Measurements from ENCODE around the gene TTPAL. TPM values are rescaled to one million over a fixed set of nuclear protein-coding genes. Genes with fewer than 3 reads are reported as not detected.

TTPAL gene
- total and polyA plus RNA-seq, 9 of the 15 experiments (the other 6 are each of a cell fraction or from before 2014, with no cell fraction given): 1.1 to 7.0 (median 2.6) TPM

DNA sequence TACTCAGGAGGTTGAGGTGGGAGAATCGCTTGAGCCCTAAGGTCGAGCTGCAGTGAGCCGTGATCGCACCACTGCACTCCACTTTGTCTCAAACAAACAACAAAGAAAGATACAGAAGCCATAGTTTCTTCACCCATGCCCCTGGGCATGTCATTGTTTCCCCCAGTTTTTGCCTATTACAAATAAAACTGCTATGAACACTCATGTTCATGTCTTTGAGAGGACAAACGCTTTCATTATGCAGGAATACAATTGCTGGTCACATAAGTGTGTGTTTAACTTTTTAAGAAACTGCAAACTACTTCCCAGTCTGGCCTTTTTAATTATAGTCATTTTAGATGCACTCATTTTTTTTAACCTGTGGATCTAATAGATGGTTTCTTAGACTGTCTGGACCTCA, 12.2 kb upstream of the TTPAL start (continued):
- TF ChIP-seq NR3C1 (CRISPR knock-in tag; IDR thresholded peaks at IDR 0.05) (no peak), NRF1 (conservative IDR thresholded peaks at IDR 0.05 in 1 of 2, IDR thresholded peaks at IDR 0.05 in 1 of 2) (no peak), KDM2B (CRISPR knock-in tag; IDR thresholded peaks at IDR 0.05) (no peak), POLR2A (conservative IDR thresholded peaks at IDR 0.05) (no peak)

DNA sequence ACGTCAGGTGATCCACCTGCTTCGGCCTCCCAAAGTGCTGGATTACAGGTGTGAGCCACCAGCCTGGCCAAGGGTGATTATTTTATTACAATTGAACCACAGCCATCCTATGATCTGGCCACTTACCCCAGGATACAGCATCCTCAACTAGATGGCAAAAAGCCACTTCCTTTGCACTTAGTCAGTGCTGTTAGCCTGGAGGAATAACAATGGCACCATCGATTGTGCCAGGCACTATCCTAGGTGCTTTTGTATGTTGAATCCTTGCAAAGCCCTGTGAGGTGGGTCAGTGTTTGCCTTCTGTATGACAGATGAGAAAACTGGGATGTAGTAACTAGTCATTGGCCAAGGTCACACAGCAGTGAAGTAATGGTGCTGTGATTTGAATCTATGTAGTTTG, 11.2 kb upstream of the TTPAL start:
- in situ Hi-C loops (cut with MboI): loop anchor here (5.0 to 10.0 kb wide), 2 partner anchors 77 to 250 kb away; partner anchors contain the start of gene OSER1
- FAIRE-seq: no peak
- no peak overlapping the region for H3K4me3 ChIP-seq

More for the DNA sequence above, 11.2 kb upstream of the TTPAL start:
- no peak overlapping the region for H2AFZ ChIP-seq (ENCODE audit: low read depth, low read length)
- 0% methylated on average over 3 of the region's 3 CpGs for WGBS (ENCODE audit: insufficient coverage, low coverage, missing lambda C conversion rate)
- POLR2A ChIA-PET: interaction anchor here (0.8 to 1.0 kb wide), 2 partner anchors 80 to 112 kb away, joined by 3 read pairs; no protein-coding TSS in a partner anchor
- intact Hi-C loops (cut with micrococcal nuclease): loop anchor here (10.0 kb wide), 1 partner anchor 350 kb away; no protein-coding TSS in a partner anchor
- no peak overlapping the region for H3K4me2 ChIP-seq (ENCODE audit: insufficient read depth, low read length)
- CTCF ChIA-PET (ENCODE audit: low intra/inter-chr PET ratio): interaction anchor here (6.2 kb wide), 1 partner anchor 76 kb away, joined by 54 read pairs; no protein-coding TSS in a partner anchor
- DNase-seq (ENCODE audit: extremely low read depth in 1 of 4, low spot score in 3 of 4): no peak
- no TSS peak for BruUV-seq (replicated peaks)
- no peak overlapping the region for H3K27ac ChIP-seq (ENCODE audit: extremely low read depth, low read depth, low read length)
- no peaks in the 10 kb centered on the region for H4K20me1 ChIP-seq (replicated peaks; ENCODE audit: control insufficient read depth, insufficient read depth, low read length)
- no peaks in the 10 kb centered on the region for H3K4me1 ChIP-seq (replicated peaks in 1 of 2; ENCODE audit: control insufficient read depth in 2 of 2, insufficient read depth in 2 of 2, low read length in 2 of 2)
- no peaks in the 10 kb centered on the region for H3K36me3 ChIP-seq (ENCODE audit: control insufficient read depth, insufficient read depth, low read length)
- no peaks in the 10 kb centered on the region for H3K79me2 ChIP-seq (ENCODE audit: control insufficient read depth, insufficient read depth, low read length)
- no peaks in the 10 kb centered on the region for H3K9me3 ChIP-seq (replicated peaks; ENCODE audit: control insufficient read depth, insufficient read depth, low read depth, low read length)
- no peak overlapping the region for H3K9ac ChIP-seq (ENCODE audit: insufficient read depth in 1 of 2, low read depth in 2 of 2, low read length in 2 of 2)
- no peaks in the 10 kb centered on the region for H3K9me1 ChIP-seq (ENCODE audit: control insufficient read depth, insufficient read depth, low read length)
- TF ChIP-seq SNRNP70 (optimal IDR thresholded peaks at IDR 0.05; ENCODE audit: low read depth, low read length): no peak
- TF ChIP-seq NELFE (IDR thresholded peaks at IDR 0.05; ENCODE audit: insufficient read depth, insufficient read length): no peak
- H3K27me3 ChIP-seq (ENCODE audit: control insufficient read depth in 2 of 2, insufficient read depth in 2 of 2, low read length in 2 of 2): peaks cover 26 to 52% of the 10 kb centered on the region in 2 experiments
- ATAC-seq: no peak

Data from K562 (cell line).